Mammary epithelial cell (primary cell): ENCODE data around the gene TIMM44.

Source experiments
- CTCF ChIP-seq, 2 donors: IDR thresholded peaks in 1 of 2; conservative IDR thresholded peaks in 1 of 2; 2 replicates each; pipeline ENCODE4 v1.5.1; 2011 to 2012; ENCODE audit warnings: inconsistent platforms in 2 of 2, low read length in 2 of 2, mild to moderate bottlenecking in 2 of 2, control low read depth in 1 of 2, low read depth in 1 of 2; ENCODE audit not compliant: insufficient read depth in 1 of 2; ENCODE audit errors: extremely low read depth in 1 of 2
- EZH2 ChIP-seq: IDR thresholded peaks from 2 replicates; pipeline ENCODE4 v1.6.1; 2012; ENCODE audit warnings: low read length, inconsistent platforms, borderline replicate concordance

- TF ChIP-seq CTCF (conservative IDR thresholded peaks at IDR 0.05 in 1 of 2, IDR thresholded peaks at IDR 0.05 in 1 of 2; ENCODE audit: extremely low read depth in 1 of 2, insufficient read depth in 1 of 2, low read depth in 1 of 2, low read length in 2 of 2) (no peak), EZH2 (no peak)
Observed at GRCh38 chr19:7898967-7899366, 44.5 kb downstream of the TIMM44 start.
